ENCODE results near the gene AGBL1.

AGBL1 gene

DNA sequence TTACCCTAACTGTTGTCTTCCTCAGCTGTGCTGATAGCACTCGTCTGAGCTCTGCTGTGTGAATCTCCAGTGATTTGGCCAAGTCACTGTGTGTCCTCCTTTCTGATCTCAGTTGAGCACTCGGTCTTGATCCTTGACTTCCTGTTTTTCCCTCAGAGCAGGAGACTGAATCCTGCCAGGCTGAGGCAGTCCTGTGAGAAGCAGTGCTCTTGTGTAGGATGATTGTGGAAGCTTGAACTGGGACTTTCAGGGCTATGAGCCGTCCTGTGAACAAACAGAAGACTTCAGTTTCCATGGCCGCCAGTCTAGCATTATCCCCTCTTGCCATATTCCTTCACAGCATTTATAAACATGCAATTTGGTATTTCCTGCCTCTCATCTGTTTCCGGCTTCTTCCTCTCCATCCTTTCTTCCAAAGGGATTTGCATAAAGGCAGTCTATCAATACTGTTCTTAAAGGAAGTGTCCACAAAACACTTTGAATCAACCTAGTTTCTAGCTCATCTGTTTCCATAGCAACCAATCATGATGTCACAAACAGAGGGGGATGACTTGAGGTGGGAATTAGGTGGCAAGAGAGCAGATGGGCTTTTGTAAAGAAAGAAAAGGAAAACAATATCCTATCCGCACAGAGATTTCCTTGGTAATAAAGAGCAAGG, 237.2 kb downstream of the AGBL1 start:
- no peak overlapping the region for H3K4me3 ChIP-seq (ENCODE audit: low read depth, low read length)

- H3K4me3 ChIP-seq (ENCODE audit: low read depth, low read length) = no peak overlapping the region
These were observed 237.7 kb downstream of the AGBL1 start for GRCh38 chr15:86317384-86317740.

DNA sequence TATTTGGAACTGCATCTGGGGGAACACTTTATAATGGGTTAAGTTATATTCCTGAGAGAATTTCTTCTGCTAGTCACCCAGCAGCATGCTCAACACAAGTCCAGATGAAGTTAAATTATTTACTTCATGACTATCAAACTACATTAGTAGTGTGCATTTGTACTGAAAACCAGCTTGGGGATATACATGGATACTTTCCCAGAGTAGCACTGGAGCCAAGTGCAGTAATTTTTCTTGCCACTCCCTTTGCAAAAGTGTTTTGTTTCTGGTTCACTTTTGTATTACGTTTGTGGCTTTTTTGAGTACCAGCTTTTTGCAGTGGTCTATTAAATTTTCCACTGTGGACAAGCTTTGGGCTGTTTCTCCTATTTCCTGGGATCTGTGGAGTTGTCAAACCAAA, 243.0 kb downstream of the AGBL1 start:
- no peak overlapping the region for H3K4me3 ChIP-seq (ENCODE audit: low read depth, low read length)

DNA sequence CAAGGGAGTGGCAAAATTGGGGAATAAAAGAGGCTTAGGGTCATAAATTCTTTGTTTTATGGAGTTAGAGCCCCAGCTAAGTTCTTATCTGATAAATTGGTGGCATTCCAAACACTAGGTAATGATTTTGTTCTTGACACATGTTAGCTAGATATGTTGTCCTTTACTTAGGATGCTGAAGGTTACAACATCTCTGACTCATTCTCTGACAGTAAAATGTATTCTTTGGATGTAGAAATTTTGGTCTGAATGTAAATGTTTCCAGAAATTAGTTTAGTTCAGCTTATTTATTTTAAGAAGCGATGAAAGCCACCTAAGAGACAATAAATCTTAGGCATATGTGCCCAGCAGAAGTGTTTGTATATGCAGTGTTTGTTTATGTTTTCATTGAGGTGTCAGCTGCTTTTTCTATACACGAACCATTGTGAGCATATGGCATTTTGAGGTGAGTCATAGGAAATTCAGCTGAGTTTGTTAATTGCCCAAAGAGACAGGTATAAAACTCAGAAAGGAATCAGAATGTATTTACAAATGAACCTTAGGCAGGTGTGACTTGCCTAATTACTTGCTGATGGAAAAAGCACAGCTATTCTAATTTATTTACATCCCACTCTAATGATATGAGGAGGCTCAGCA, 247.7 kb downstream of the AGBL1 start:
- no peak overlapping the region for H3K4me3 ChIP-seq (ENCODE audit: low read depth, low read length)

GRCh38 chr15:86328658-86329057, 249.0 kb downstream of the AGBL1 start:
- no peak overlapping the region for H3K4me3 ChIP-seq (ENCODE audit: low read depth, low read length)

DNA sequence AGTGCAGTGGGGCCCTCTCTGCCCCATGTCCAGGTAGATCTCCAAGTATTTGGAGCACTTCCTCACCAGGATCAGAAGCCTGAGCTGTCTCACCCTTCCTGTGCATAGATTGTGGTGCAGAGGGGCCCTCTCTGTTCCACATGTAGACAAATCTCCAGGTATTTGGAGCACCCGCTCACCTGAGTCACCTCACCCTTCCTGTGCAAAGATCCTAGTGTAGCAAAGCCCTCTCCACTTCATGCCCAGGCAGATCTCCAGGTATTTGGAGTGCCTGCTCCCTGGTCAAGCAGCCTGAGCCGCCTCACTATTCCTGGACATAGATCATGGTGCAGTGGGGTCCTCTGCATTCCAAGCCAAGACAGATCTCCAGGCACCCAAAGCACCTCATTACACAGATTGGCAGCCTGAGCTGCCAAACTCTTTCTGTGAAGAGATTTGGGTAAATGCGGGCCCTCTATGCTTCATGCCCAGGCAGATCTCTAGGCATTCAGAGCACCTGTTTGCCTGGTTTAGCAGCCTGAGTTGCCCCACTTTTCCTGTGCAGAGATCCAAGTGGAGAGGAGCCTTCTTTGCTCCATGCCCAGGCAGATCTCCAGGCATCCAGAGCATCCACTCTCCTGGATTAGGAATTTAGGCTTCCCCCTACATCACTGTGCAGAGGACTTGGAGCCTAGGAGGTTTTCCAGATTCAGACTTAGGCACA, 249.8 kb downstream of the AGBL1 start:
- no peak overlapping the region for H3K4me3 ChIP-seq (ENCODE audit: low read depth, low read length)

- H3K4me3 ChIP-seq (ENCODE audit: low read depth, low read length) = no peak overlapping the region
These were observed 254.1 kb downstream of the AGBL1 start for GRCh38 chr15:86333819-86334218.

DNA sequence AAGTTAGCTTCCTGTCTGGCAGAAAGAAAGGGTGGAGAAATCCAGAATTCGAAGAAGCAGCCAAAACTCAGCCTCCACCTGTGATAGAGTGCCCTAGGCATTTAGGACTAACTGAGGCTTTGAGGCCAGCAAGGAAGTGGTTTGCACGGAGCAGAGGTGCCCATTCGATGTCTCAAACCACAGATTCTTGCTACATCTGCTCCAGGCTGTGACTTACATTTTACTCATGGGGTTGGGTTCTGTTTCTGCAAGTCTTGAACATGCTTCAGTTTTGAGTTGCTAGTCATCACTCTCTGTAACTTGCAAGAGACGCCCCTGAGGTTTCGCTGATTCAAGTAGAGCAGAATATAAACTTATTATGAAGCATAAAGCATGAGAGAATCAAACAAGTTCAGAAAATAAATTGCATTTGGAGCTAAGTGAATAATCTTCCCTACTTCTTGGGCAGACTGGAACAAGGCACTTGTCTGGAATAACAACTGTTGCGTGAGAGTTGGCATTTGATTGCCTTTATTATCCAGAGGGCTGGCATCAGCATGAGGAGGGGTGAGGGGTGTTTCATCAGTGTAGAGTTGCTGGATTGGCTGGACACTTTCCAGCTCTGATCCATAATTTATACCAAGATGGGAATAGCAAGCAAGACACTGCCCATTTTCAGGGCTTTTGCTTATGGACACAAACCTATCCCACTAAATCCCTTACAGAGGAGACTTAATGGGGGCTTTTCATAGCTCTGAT, 256.5 kb downstream of the AGBL1 start:
- no peak overlapping the region for H3K4me3 ChIP-seq (ENCODE audit: low read depth, low read length)

DNA sequence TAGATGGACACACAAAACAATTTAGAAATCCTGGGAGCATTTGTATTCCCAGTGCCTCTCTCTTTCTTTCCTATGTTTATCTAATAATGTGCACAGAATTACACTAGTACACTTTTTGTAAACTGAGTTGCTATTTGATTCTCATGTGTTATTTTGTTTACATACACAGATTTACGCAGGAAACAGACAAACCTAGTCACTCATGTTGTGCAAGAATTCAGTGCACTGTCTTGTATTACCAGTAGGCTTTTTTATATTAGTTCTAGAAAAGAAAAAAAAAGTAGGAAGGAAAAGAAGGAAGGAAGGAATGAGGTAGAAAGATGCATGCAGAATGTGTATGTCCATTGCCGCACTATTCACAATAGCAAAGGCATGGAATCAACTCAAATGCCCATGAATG, 257.4 kb downstream of the AGBL1 start:
- H3K4me3 ChIP-seq (ENCODE audit: low read depth, low read length) = no peak overlapping the region

DNA sequence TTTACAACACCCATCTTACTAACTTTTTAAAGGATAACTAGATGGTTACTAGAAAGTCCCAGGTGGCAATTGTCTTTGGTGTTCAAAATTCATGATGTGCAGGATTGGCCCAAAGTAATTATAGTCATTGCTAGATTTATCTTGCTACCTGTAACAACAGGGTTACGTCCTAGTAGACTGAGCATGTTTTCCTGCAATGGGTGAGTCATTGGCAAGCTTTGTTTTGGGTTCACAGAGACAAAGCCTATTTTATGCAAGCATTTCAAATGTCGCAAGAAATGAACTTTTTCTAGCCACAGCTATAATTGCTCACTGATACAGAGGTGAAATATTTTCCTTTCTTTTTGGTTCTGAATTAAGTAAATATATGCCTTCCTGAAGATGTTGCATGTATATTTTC, 267.6 kb downstream of the AGBL1 start:
- H3K4me3 ChIP-seq (ENCODE audit: low read depth, low read length) = no peak overlapping the region

GRCh38 chr15:86349565-86349964, 269.9 kb downstream of the AGBL1 start:
- no peak overlapping the region for H3K4me3 ChIP-seq (ENCODE audit: low read depth, low read length)

GRCh38 chr15:86353213-86353612, 273.5 kb downstream of the AGBL1 start:
- H3K4me3 ChIP-seq (ENCODE audit: low read depth, low read length) = no peak overlapping the region

DNA sequence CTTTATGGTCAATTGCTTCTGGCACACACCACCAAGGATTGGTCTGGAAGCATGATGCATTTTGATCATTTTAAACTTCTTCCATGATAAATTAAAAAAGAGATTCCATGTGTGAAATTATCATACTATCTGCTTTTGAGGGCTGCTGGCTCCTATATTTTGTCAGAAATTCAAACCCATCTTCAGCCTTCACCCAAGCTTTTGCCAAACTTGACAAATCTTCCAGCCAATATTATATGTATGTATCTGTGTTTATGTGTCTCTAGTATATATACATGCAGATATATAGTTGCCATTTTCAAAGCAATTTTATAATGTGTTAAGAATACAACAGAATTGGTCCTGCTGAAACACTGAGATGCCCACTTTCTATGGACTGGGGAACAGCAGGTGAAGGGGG, 275.7 kb downstream of the AGBL1 start:
- H3K4me3 ChIP-seq (ENCODE audit: low read depth, low read length) = no peak overlapping the region

- no peak overlapping the region for H3K4me3 ChIP-seq (ENCODE audit: low read depth, low read length)
These were observed 276.1 kb downstream of the AGBL1 start for GRCh38 chr15:86355801-86356200.

GRCh38 chr15:86362555-86362954, 282.9 kb downstream of the AGBL1 start:
- H3K4me3 ChIP-seq (ENCODE audit: low read depth, low read length) = no peak overlapping the region

- no peak overlapping the region for H3K4me3 ChIP-seq (ENCODE audit: low read depth, low read length)
These were observed 293.5 kb downstream of the AGBL1 start for GRCh38 chr15:86373147-86373546.

DNA sequence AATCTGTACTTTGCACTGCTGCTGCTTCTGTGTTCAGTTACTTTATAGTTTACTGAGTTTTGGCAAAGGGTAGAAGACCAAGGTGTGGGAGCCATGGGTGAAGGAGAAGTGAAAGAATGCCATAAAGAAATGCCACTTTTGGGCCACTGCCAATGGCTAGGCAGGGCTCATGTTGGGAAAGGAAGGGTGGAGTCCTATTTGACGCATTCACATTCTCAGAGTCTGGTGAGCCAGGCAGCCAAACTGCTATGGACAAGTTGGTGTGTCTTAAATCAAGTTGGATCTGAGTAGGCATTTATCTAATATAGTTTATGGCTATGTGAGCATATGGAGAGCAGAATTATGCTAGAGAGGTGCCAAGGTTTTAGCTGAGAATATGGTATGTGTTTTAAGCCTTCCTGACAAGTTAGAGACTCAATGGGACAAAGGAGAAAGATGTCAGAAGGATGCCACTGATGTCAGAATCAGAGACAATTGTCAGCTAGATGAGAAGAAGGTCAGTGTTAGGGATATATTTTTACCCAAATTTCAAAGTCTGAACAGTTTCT, 296.1 kb downstream of the AGBL1 start:
- H3K4me3 ChIP-seq (ENCODE audit: low read depth, low read length) = no peak overlapping the region

- no peak overlapping the region for H3K4me3 ChIP-seq (ENCODE audit: low read depth, low read length)
These were observed 298.2 kb downstream of the AGBL1 start for GRCh38 chr15:86377914-86378313.

- H3K4me3 ChIP-seq (ENCODE audit: low read depth, low read length) = no peak overlapping the region
These were observed 302.7 kb downstream of the AGBL1 start for GRCh38 chr15:86382341-86382740.

- H3K4me3 ChIP-seq (ENCODE audit: low read depth, low read length) = no peak overlapping the region
These were observed 303.9 kb downstream of the AGBL1 start for GRCh38 chr15:86383611-86384010.

- no peak overlapping the region for H3K4me3 ChIP-seq (ENCODE audit: low read depth, low read length)
These were observed 304.5 kb downstream of the AGBL1 start for GRCh38 chr15:86384186-86384585.
